ENCODE results near the gene NIM1K.

DNA sequence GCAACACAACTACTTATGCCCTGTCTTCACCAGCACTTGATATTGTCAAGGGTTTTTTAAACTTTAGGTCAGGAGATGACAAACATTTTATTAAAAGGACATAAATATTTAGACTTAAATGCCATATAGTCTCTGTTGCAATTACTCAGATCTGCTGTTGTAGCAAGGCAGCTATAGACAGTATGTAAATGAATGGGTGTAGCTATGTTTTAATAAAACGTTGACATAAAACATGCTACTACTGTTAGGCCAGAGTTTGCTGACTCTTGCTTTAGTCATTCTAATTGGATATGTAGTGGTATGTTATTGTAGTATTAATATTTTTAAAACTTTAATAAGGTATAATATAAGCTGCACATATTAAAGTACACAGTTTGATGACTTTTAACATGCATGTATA is 43.6 kb upstream of the NIM1K start:
- no peak for TF ChIP-seq CTCF (conservative IDR thresholded peaks at IDR 0.05 in 1 of 2, IDR thresholded peaks at IDR 0.05 in 1 of 2; ENCODE audit: low read depth in 1 of 2, low read length in 2 of 2)
- no peak for TF ChIP-seq EZH2 (IDR thresholded peaks at IDR 0.05; ENCODE audit: low read length, missing control alignments)

Data from fibroblast of lung (primary cell).